ENCODE results near the gene NINL. TPM values are rescaled to one million over a fixed set of nuclear protein-coding genes. Genes with fewer than 3 reads are reported as not detected.
"Not testable (repeated sequence)": the region's sequence is repeated elsewhere in the genome, so short reads cannot be mapped to it uniquely, and the experiment has no call there.

Gene NINL
- 1 to 10 TPM; 1.9 to 2.8 (median 2.2) TPM for total RNA-seq (2021; fragmentation: NEBNext Ultra II Directional; extraction: Animal tissue kit (Norgen Biotek cat#: 25700))
- long read RNA-seq, partial matches to known transcripts: 1 of 1 reads
- long read RNA-seq, other reads (novel, unspliced or antisense): 0 of 1 reads

DNA sequence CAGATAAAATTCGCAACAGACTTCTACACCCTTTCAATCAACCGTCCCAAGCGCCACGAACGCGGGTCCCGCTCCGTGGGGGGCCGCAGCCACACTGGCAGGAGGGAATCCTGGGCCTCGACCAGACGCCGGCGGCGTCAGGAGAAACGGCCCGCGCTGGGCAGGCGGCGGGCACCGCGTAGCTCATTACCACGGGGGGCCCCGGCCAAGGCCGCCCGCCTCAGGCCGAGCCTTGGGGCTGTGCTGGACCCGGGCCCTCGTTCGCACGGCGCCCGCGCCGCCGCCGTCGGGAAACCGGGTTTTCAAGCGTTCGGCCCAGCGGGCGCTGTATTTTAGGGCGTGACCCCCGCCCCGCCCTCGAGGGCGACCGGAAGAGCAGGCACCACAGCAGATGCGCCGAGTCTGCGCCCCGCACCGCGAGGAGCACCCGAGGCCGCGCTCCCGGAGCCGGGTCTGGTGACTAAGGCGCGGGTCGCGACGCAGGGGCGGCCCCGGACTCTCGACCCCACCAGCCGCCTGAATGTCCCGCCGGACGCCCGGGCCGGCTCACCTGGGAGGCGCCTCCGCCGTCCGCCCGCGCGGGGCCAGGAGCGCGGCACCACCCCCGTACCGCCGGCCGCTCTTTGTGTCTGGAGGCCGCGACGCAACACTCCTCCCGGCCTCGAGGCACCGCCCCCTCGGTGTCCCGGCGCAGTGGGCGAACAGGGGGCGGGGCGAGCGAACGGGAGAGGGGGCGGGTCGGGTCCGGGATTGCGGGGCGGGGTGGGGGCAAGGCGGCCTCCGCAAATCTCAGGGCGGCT is at the start of gene NINL:
Gene NINL, minus strand, starts transcription at position 627 of the 800 bp plus-strand sequence. CDS start 58,944 bp downstream, outside the sequence.
- H3K27ac Mint-ChIP-seq: peak within 1 kb of the TSS; percentile 59
- no peak for DNase-seq
- H3K27me3 Mint-ChIP-seq (ENCODE audit: insufficient read depth): peaks cover 3% of the 10 kb centered on the region
- H3K4me3 Mint-ChIP-seq: peak within 1 kb of the TSS; percentile 85
- H3K36me3 Mint-ChIP-seq (ENCODE audit: low read depth): peaks cover 5% of the 10 kb centered on the region; the same call in 1 of the 2 replicates
- peaks cover 17% of the 10 kb centered on the region for H3K4me1 Mint-ChIP-seq (ENCODE audit: low read depth)
- TF ChIP-seq, protein P1, sequence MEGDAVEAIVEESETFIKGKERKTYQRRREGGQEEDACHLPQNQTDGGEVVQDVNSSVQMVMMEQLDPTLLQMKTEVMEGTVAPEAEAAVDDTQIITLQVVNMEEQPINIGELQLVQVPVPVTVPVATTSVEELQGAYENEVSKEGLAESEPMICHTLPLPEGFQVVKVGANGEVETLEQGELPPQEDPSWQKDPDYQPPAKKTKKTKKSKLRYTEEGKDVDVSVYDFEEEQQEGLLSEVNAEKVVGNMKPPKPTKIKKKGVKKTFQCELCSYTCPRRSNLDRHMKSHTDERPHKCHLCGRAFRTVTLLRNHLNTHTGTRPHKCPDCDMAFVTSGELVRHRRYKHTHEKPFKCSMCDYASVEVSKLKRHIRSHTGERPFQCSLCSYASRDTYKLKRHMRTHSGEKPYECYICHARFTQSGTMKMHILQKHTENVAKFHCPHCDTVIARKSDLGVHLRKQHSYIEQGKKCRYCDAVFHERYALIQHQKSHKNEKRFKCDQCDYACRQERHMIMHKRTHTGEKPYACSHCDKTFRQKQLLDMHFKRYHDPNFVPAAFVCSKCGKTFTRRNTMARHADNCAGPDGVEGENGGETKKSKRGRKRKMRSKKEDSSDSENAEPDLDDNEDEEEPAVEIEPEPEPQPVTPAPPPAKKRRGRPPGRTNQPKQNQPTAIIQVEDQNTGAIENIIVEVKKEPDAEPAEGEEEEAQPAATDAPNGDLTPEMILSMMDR (IDR thresholded peaks at IDR 0.05): no peak
- H3K9me3 Mint-ChIP-seq: no peaks in the 10 kb centered on the region

DNA sequence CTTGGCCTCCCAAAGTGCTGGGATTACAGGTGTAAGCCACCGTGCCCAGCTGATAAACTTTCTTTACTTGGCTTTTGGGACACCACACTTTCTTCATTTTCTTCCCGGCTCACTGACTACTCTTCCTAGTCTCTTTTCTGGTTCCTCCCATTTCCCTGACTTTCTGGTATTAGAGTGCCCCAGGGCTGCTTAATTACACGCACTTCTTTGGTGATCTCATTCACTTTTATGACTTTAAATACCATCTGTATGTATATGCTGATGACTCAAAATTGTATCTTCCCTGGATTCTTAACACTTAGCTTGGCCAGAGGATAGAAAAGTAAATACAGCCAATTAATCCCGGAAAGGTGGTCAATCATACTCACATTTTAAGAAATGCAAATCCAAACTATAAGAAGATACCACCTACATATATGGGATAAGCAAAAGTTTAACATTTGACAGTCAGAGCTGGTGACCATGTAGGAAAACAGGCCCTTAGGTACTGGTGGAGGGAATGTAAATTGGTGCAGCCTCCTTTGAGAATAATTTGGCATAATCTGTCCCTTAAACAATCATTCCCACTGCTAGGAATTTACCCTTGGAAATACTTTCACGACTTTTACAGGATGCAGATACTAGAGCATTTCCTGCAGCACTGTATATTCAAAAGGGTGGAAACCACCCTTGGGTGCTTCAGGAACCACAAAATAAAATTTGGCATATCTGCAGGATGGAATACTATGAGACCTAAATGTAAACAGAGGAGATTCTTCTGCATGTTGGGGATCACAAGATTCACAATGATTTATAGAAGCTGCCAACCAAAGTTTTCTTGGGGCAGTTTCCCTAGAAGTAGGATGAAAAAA is 47.8 kb upstream of the NINL start:
- DNase-seq: peak; percentile 84
- H3K27me3 Mint-ChIP-seq (ENCODE audit: insufficient read depth): no peaks in the 10 kb centered on the region
- H3K4me3 Mint-ChIP-seq: peak overlapping the region; percentile 65
- peaks cover 37% of the 10 kb centered on the region for H3K36me3 Mint-ChIP-seq (ENCODE audit: low read depth)
- TF ChIP-seq, protein P1 (IDR thresholded peaks at IDR 0.05): no peak
- H3K27ac Mint-ChIP-seq: peak overlapping the region; percentile 89
- peaks cover 51% of the 10 kb centered on the region for H3K4me1 Mint-ChIP-seq (ENCODE audit: low read depth)
- peaks cover 8% of the 10 kb centered on the region for H3K9me3 Mint-ChIP-seq

- H3K36me3 Mint-ChIP-seq (ENCODE audit: low read depth): peaks cover 30% of the 10 kb centered on the region
- H3K9me3 Mint-ChIP-seq; H3K27ac Mint-ChIP-seq; DNase-seq; H3K27me3 Mint-ChIP-seq (ENCODE audit: insufficient read depth); H3K4me3 Mint-ChIP-seq: not testable (repeated sequence)
- H3K4me1 Mint-ChIP-seq (ENCODE audit: low read depth): peaks cover 51% of the 10 kb centered on the region
Measured at GRCh38 chr20:25630615-25631014, 45.3 kb upstream of the NINL start.

GRCh38 chr20:25629816-25630499 is 44.6 kb upstream of the NINL start:
- DNase-seq: peak; percentile 60
- peaks cover 51% of the 10 kb centered on the region for H3K4me1 Mint-ChIP-seq (ENCODE audit: low read depth)
- H3K4me3 Mint-ChIP-seq: no peak overlapping the region
- H3K36me3 Mint-ChIP-seq (ENCODE audit: low read depth): peaks cover 30% of the 10 kb centered on the region
- TF ChIP-seq, protein P1 (IDR thresholded peaks at IDR 0.05): no peak
- H3K9me3 Mint-ChIP-seq: no peaks in the 10 kb centered on the region; the same call in 1 of the 2 replicates
- H3K27me3 Mint-ChIP-seq (ENCODE audit: insufficient read depth): no peaks in the 10 kb centered on the region
- no peak overlapping the region for H3K27ac Mint-ChIP-seq

- TF ChIP-seq, protein P1 (IDR thresholded peaks at IDR 0.05): no peak
- Mint-ChIP-seq H3K9me3 (no peaks in the 10 kb centered on the region; the same call in 1 of the 2 replicates), H3K27ac (no peak overlapping the region), H3K4me3 (no peak overlapping the region), H3K36me3 (ENCODE audit: low read depth) (peaks cover 27% of the 10 kb centered on the region), H3K27me3 (ENCODE audit: insufficient read depth) (peaks cover 6% of the 10 kb centered on the region), H3K4me1 (ENCODE audit: low read depth) (peaks cover 40% of the 10 kb centered on the region)
- DNase-seq: no peak
Measured at GRCh38 chr20:25626779-25627178, 41.4 kb upstream of the NINL start.
